ENCODE data around the gene CPNE9.

DNA sequence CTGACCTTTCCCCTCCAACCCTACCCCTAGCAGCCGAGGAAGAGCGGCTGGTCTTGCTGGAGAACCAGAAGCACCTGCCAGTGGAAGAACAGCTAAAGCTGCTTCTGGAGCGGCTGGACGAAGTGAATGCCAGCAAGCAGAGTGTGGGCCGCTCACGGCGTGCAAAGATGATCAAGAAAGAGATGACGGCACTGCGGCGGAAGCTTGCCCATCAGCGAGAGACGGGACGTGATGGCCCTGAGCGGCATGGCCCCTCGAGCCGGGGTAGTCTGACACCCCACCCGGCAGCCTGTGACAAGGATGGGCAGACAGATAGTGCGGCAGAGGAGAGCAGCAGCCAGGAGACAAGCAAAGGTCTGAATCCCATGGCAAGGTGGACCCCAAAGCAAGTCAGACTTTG, 39.9 kb downstream of the CPNE9 start:
- TF ChIP-seq EP300 (IDR thresholded peaks at IDR 0.05) (no peak), POLR2A (IDR thresholded peaks at IDR 0.05; ENCODE audit: low read depth) (no peak), CTCF (IDR thresholded peaks at IDR 0.05) (no peak)
